HL-60 (cell line): ENCODE measurements around the gene ARPC1B.
"Not testable (repeated sequence)": the region's sequence is repeated elsewhere in the genome, so short reads cannot be mapped to it uniquely, and the experiment has no call there.

Experiments
- DNase-seq, 2 experiments: peaks; one replicate each; pipeline ENCODE4 v3.0.0-alpha.2; 2010 to 2020; ENCODE audit warnings: low read depth in 1 of 2, low spot score in 1 of 2
- H3K27ac ChIP-seq: fragments of 250-450 bp; sonication (Bioruptor Pico); replicated peaks from 2 replicates; pipeline ENCODE4 v1.5.1; 2020; ENCODE audit warnings: mild to moderate bottlenecking, moderate library complexity
- H3K27me3 ChIP-seq: fragments of 250-450 bp; sonication (Bioruptor Pico); 2 replicates; pipeline ENCODE4 v1.5.1; 2021; ENCODE audit warnings: mild to moderate bottlenecking, moderate library complexity; ENCODE audit not compliant: insufficient read depth, poor library complexity, severe bottlenecking
- H3K4me3 ChIP-seq: replicated peaks from 2 replicates; pipeline ENCODE4 v1.5.1; 2011; ENCODE audit warnings: mild to moderate bottlenecking, control low read depth, low read length; ENCODE audit not compliant: insufficient read depth
- GABPA ChIP-seq: IDR thresholded peaks from 2 replicates; pipeline ENCODE4 v1.6.1; 2012; ENCODE audit warnings: low read depth
- POLR2AphosphoS5 ChIP-seq: IDR thresholded peaks from 2 replicates; pipeline ENCODE4 v1.6.1; 2012; ENCODE audit warnings: low read depth
- SPI1 ChIP-seq: IDR thresholded peaks from 2 replicates; pipeline ENCODE4 v1.6.1; 2012; ENCODE audit warnings: low read depth, mild to moderate bottlenecking, borderline replicate concordance
- TF ChIP-seq, protein P1 (sequence below): IDR thresholded peaks from one replicate; pipeline ENCODE4 v1.5.1; 2011; ENCODE audit warnings: low read length, control low read depth, inconsistent platforms; ENCODE audit not compliant: insufficient read depth
- TF ChIP-seq, protein P2 (sequence below): IDR thresholded peaks from 2 replicates; pipeline ENCODE4 v1.6.1; 2012; ENCODE audit warnings: low read depth; ENCODE audit not compliant: insufficient replicate concordance

The ARPC1B gene

DNA sequence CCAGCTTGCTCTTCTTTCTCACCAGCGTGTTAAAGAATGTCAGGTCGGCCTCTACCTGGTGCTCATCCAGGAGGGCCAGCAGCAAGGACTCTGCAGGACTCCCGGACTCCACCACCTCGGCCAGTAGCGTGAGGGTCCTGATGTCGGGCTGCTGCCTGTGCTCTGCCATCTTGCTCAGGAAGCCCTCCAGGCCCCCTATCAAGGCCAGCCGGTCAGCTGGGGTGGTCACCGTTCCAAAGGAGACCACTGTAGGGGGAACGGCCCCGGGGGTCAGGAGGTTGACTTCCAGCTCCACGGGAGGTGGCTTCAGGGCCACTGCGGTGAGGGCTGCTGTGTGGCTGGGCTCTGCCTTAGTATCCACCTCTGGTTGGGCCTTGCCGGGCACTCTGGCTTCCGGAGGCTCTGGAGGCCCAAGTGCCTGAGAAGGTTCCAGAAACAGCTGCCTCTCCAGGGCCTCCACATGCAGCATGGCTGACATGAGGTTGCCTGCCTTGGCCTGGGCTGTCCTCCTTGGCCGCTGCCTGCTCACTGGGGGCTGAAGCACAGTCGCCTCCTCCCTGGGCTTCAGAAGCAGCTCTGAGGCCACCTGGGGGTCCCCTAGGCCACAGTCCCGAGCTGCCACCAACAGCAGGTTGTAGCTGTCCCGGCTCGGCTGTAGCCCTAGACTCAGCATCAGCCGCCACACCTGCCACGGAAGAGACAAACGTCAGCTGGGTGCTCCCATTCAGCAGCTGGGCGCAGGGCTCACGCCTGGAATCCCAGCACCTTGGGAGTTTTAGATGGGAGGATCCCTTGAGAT, 50.6 kb downstream of the ARPC1B start:
- DNase-seq: no peak
- Histone ChIP-seq H3K27me3 (no peaks in the 10 kb centered on the region), H3K27ac (no peak overlapping the region), H3K4me3 (no peak overlapping the region)
- TF ChIP-seq GABPA (no peak), POLR2AphosphoS5 (no peak), SPI1 (no peak)
- TF ChIP-seq, protein P1, sequence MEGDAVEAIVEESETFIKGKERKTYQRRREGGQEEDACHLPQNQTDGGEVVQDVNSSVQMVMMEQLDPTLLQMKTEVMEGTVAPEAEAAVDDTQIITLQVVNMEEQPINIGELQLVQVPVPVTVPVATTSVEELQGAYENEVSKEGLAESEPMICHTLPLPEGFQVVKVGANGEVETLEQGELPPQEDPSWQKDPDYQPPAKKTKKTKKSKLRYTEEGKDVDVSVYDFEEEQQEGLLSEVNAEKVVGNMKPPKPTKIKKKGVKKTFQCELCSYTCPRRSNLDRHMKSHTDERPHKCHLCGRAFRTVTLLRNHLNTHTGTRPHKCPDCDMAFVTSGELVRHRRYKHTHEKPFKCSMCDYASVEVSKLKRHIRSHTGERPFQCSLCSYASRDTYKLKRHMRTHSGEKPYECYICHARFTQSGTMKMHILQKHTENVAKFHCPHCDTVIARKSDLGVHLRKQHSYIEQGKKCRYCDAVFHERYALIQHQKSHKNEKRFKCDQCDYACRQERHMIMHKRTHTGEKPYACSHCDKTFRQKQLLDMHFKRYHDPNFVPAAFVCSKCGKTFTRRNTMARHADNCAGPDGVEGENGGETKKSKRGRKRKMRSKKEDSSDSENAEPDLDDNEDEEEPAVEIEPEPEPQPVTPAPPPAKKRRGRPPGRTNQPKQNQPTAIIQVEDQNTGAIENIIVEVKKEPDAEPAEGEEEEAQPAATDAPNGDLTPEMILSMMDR: no peak
- TF ChIP-seq, protein P2, sequence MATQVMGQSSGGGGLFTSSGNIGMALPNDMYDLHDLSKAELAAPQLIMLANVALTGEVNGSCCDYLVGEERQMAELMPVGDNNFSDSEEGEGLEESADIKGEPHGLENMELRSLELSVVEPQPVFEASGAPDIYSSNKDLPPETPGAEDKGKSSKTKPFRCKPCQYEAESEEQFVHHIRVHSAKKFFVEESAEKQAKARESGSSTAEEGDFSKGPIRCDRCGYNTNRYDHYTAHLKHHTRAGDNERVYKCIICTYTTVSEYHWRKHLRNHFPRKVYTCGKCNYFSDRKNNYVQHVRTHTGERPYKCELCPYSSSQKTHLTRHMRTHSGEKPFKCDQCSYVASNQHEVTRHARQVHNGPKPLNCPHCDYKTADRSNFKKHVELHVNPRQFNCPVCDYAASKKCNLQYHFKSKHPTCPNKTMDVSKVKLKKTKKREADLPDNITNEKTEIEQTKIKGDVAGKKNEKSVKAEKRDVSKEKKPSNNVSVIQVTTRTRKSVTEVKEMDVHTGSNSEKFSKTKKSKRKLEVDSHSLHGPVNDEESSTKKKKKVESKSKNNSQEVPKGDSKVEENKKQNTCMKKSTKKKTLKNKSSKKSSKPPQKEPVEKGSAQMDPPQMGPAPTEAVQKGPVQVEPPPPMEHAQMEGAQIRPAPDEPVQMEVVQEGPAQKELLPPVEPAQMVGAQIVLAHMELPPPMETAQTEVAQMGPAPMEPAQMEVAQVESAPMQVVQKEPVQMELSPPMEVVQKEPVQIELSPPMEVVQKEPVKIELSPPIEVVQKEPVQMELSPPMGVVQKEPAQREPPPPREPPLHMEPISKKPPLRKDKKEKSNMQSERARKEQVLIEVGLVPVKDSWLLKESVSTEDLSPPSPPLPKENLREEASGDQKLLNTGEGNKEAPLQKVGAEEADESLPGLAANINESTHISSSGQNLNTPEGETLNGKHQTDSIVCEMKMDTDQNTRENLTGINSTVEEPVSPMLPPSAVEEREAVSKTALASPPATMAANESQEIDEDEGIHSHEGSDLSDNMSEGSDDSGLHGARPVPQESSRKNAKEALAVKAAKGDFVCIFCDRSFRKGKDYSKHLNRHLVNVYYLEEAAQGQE: no peak

DNA sequence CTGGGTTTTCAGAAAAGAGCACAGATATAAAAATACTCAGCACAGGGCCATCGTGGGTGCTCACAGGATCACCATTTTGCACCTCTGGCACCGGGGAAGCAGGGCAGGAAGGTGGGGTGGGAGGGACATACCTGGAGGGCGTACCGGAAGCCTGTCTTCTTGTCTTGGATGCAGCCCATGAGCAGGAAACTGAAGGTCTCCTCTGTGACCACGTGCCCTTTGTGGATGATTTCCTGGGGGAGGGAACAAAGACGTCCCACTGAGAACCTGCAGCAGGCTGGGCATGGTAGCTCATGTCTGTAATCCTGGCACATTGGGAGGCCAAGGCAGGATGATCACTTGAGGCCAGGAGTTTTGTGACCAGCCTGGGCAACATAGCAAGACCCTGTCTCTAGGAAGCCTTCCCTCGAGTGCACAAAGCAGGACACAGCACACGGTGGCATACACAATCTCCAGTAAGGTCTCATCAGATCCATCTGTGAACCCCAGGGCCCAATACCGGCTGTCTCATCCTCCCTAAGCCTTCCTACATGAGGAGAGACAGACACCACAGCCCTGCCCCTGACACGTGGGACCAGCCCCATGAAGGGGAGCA, 54.5 kb downstream of the ARPC1B start:
- no peak for DNase-seq
- H3K27ac ChIP-seq: no peak overlapping the region
- H3K27me3 ChIP-seq: no peaks in the 10 kb centered on the region
- no peak for TF ChIP-seq GABPA
- TF ChIP-seq, protein P1: no peak
- TF ChIP-seq SPI1: no peak
- no peak for TF ChIP-seq POLR2AphosphoS5
- TF ChIP-seq, protein P2: no peak
- H3K4me3 ChIP-seq: no peak overlapping the region

DNA sequence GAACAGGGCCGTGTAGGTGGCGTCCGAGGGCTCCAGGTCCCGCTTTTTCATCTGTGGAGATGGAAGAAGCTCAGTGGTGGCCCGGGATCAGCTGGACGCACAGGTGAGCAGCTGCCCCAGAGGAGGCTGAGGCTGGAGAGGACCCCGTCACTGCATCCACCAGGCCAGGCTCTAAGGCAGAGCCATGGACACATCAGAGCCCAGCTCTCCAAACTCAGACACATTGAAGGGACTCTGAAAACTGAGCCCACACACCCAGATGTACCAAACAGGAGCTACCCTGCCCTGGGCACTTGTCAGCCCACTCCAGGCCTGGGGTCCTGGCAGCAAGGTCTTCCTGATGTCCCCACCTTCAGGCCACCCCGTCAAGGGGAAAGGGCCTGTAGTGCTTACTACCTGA, 55.2 kb downstream of the ARPC1B start:
- TF ChIP-seq SPI1 (no peak), POLR2AphosphoS5 (no peak), GABPA (no peak)
- TF ChIP-seq, protein P2: no peak
- TF ChIP-seq, protein P1: no peak
- Histone ChIP-seq H3K4me3 (no peak overlapping the region), H3K27me3 (no peaks in the 10 kb centered on the region), H3K27ac (no peak overlapping the region)
- DNase-seq: no peak

DNA sequence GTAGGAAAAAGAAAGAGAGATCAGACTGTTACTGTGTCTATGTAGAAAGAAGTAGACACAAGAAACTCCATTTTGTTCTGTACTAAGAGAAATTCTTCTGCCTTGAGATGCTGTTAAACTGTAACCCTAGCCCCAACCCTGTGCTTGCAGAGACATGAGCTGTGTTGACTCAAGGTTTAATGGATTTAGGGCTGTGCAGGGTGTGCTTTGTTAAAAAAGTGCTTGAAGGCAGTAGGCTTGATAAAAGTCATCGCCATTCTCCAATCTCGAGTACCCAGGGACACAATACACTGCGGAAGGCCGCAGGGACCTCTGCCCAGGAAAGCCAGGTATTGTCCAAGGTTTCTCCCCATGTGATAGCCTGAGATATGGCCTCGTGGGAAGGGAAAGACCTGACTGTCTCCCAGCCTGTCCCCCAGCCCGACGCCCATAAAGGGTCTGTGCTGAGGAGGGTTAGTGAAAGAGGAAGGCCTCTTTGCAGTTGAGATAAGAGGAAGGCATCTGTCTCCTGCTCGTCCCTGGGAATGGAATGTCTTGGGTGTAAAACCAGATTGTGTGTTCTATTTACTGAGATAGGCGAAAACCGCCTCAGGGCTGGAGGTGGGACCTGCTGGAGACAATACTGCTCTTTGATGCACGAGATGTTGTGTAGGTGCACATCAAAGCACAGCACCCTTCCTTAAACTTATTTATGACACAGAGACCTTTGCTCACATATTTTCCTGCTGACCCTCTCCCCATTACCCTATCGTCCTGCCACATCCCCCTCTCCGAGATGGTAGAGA, 57.4 kb downstream of the ARPC1B start:
- H3K27me3 ChIP-seq, H3K27ac ChIP-seq, DNase-seq, H3K4me3 ChIP-seq: not testable (repeated sequence)
